Choroid plexus epithelial cell (primary cell): ENCODE data around the gene ABCB11.
A peak's percentile ranks its signal among the peaks of the same experiment; 100 is the strongest.
"Not testable (repeated sequence)": the region's sequence is repeated elsewhere in the genome, so short reads cannot be mapped to it uniquely, and the experiment has no call there.

Source experiments
- DNase-seq: peaks from one replicate; pipeline ENCODE4 v3.0.0-alpha.2; 2010; ENCODE audit warnings: low read depth
- H3K4me3 ChIP-seq: 2 replicates; pipeline ENCODE4 v1.5.1; 2011; ENCODE audit warnings: low read depth, mild to moderate bottlenecking, control low read depth, low read length, moderate library complexity
- TF ChIP-seq, protein P1 (sequence below): conservative IDR thresholded peaks from 2 replicates; pipeline ENCODE4 v1.5.1; 2011; ENCODE audit warnings: low read depth, mild to moderate bottlenecking, control low read depth, inconsistent platforms, low read length, moderate library complexity

The ABCB11 gene

DNA sequence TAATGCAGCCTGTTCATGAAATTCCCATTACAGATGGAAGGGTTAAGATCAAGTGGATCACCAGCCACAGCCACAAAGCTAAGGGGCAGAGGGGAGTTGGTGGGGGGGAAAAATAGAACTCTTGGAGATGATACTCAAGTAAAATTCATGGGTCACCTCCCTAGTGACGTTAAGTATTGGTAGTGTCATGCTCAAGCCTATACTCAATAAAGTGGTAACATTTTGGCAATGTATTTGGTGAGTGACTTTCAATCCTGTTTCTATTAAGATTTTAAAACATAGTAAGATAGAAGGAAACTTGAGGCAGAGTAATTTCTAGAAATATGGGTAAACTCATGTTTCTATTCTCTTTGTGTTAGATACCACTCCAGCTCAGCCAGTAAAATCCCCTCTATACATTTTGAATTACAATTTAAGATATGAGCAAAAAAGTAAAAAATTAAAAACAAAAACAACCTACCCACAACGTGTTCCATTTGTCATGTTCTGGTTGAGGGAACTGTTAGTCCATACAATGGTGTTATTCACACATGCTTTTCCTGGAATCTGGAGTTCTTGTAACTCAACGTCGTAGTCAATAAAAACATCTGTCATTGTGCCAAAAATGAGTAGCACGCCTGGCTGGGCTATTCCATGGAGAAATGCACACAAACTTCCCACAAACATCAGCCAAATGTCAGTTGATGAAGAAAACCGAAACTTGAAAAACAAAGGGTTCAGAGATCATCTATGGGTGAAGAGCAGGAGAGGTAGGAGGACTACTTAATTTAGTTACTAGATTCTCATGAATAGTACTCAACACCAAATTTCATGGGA is 18.1 kb downstream of the ABCB11 start:
- DNase-seq: no peak
- TF ChIP-seq, protein P1, sequence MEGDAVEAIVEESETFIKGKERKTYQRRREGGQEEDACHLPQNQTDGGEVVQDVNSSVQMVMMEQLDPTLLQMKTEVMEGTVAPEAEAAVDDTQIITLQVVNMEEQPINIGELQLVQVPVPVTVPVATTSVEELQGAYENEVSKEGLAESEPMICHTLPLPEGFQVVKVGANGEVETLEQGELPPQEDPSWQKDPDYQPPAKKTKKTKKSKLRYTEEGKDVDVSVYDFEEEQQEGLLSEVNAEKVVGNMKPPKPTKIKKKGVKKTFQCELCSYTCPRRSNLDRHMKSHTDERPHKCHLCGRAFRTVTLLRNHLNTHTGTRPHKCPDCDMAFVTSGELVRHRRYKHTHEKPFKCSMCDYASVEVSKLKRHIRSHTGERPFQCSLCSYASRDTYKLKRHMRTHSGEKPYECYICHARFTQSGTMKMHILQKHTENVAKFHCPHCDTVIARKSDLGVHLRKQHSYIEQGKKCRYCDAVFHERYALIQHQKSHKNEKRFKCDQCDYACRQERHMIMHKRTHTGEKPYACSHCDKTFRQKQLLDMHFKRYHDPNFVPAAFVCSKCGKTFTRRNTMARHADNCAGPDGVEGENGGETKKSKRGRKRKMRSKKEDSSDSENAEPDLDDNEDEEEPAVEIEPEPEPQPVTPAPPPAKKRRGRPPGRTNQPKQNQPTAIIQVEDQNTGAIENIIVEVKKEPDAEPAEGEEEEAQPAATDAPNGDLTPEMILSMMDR: no peak
- no peak overlapping the region for H3K4me3 ChIP-seq

DNA sequence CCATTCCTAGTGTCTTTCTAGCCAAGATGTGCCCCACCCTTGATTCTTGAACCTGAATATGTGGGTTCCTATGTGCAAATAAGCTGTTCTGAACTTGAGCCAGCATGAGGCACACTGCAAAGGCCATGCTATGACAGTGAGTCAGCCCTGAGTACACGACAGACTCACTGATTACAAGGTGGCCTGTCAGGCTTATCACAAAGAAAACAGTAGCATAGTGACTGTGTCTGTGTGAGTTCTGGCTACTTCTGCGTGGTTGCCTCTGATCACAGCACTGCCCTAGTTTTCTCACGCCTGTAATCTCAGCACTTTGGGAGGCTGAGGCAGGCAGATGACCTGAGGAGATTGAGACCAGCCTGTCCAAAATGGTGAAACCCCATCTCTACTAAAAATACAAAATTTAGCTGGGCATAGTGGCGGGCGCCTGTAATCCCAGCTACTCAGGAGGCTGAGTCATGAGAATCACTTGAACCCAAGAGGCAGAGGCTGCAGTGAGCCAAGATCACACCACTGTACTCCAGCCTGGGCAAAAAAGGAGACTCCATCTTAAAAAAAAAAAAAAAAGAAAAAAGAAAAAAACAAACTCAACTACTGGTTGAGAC is 18.8 kb downstream of the ABCB11 start:
- peak; percentile 58 for DNase-seq
- H3K4me3 ChIP-seq: not testable (repeated sequence)

DNA sequence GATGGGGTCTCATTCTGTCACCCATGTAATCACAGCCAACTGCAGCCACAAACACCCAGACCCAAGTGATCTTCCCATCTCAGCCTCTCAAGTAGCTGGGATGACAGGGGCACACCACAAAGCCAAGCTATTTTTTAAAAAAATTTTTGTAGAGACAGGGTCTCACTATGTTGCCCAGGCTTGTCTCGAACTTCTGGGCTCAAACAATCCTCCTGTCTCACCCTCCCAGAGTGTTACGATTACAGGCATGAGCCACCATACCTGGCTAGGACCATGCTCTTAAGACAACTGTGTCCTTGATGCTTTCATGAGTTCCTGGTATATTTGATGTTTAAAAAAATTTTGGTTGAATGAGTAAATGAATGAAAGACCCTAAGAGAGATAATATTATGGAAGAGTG is 19.4 kb downstream of the ABCB11 start:
- TF ChIP-seq, protein P1: no peak
- no peak for DNase-seq
- H3K4me3 ChIP-seq: no peak overlapping the region

DNA sequence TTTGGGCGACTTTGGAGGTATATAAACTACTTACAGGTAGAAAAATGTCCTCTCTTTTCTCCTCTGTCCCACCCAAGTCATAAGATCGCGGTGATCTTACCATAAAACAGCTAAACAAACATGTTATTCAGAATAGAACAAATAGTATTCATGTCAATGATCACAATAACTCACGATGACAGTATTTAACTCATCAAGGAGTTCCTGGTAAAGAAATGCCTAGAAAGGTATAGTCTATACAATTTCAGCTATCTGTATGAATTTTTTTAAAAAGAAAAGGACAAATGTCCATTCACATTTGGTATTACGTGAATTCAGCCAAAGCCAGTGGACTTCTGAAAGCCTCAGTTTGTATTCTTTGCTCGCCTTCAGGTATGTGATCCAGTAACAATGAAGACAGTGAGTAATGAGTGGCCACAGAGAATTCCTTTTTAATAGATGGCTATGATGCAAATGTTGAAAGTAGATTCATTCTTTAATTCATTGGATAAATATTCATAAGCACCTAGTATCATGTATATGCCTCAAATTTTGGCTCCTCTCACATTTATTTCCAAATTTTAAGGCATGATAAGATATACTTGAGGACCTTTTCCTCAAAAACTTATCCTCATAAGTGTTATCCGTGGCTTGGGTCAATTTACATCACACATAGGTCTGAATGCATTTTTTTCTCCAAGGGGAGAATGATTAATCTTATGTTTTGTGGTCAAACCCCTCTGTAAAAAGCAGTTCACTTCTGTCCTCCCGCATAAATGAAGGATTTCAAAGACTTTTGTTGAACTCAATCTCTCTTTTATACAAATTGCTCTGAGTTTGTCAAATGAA is 20.3 kb downstream of the ABCB11 start:
- no peak for DNase-seq
- H3K4me3 ChIP-seq: no peak overlapping the region
- TF ChIP-seq, protein P1: no peak

DNA sequence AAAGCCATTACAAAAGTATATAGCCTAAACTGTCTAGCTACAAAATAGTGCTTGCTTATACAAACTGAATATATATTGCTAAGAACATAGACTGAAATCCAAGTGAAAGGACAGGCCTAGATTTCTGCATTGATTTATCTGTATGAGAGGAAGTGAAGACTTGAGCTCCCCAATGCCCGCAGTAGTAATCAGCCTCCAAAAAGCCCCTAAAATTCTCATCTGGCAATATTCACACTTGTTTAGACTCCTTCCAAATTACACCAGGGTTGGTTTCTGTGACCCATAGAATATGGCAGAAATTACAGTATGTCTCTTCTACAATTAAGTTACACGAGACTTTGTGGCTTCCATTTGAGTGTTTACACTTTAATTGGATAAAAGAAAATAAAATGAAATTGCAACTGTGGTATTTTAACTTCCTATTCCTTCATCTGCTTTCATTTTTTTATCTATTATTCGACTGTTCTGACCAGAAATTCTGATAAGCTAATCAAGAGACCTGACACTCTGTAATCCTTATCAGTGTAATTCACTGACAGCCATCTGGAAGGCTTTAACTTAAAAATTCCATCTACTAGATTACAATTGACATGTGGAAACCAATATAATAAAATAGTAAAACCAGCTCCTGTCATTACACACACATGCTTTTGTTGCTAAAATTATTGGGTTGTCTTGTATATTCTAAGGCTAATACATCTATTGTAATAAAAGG is 21.1 kb downstream of the ABCB11 start:
- TF ChIP-seq, protein P1: no peak
- no peak overlapping the region for H3K4me3 ChIP-seq
- DNase-seq: no peak

DNA sequence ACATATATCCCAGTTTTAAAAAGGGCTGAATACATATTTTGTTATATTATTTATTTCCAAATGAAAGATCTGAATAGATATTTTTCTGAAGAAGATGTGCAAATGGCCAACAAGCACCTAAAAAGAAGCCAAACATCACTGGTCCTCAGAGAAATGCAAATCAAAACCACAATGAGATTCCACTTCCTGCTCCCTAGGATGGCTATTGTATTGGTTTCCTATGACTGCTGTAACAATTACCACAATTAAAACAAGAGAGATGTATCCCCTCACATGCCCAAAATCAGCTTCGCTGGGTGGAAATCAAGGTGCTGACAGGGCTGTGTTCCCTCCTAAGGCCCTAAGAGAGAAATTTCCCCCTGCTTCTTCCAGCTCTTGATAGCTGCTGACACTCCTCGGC is 23.2 kb downstream of the ABCB11 start:
- no peak for DNase-seq
- no peak overlapping the region for H3K4me3 ChIP-seq
- TF ChIP-seq, protein P1: no peak

DNA sequence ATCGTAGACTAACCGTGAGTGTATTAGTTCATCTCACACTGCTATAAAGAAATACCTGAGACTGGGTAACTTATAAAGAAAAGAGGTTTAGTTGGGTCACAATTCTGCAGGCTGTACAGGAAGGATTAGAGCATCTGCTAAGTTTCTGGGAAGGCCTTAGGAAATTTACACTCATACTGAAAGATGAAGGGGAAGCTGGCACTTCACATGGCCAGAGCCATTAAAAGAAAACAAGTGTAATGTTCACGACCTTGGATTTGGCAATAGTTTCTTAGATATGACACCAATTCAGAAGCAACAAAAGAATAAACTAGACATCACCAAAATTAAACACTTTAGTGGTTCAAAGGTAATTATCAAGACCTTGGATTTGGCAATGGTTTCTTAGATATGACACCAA is 23.8 kb downstream of the ABCB11 start:
- DNase-seq: no peak
- TF ChIP-seq, protein P1: no peak
- H3K4me3 ChIP-seq: no peak overlapping the region
